Neural cell (in vitro differentiated cells): ENCODE results near the gene ITPA. TPM values are rescaled to one million over a fixed set of nuclear protein-coding genes. Genes with fewer than 3 reads are reported as not detected.

Experiments used
- H2AFZ ChIP-seq: fragments of 200-600, 300-800 bp; sonication (generic), shearing (Covaris generic); 2 replicates; pipeline ENCODE4 v1.6.0; 2014; ENCODE audit warnings: low read depth, mild to moderate bottlenecking, antibody characterized with exemption, low read length, moderate library complexity
- H3F3A ChIP-seq: fragments of 200-600 bp; shearing (Covaris generic); 2 replicates; pipeline ENCODE4 v1.6.1; 2016; ENCODE audit warnings: mild to moderate bottlenecking, moderate library complexity, mixed read lengths, antibody characterized with exemption, low read length; ENCODE audit not compliant: insufficient read depth, poor library complexity, severe bottlenecking
- H3K27ac ChIP-seq: fragments of 200-600, 300-800 bp; sonication (generic), shearing (Covaris generic); 2 replicates; pipeline ENCODE4 v1.5.1; 2014; ENCODE audit warnings: mild to moderate bottlenecking, low read length, moderate library complexity
- H3K27me3 ChIP-seq: fragments of 300-800, 200-600 bp; sonication (generic), shearing (Covaris generic); 2 replicates; pipeline ENCODE4 v1.6.0; 2014; ENCODE audit warnings: mild to moderate bottlenecking, low read depth, low read length, moderate library complexity; ENCODE audit not compliant: insufficient read depth
- H3K36me3 ChIP-seq: fragments of 300-800, 200-600 bp; sonication (generic), shearing (Covaris generic); 2 replicates; pipeline ENCODE4 v1.5.1; 2014; ENCODE audit warnings: mild to moderate bottlenecking, antibody characterized with exemption, low read length, moderate library complexity; ENCODE audit not compliant: insufficient read depth
- H3K4me2 ChIP-seq: fragments of 300-800, 200-600 bp; sonication (generic), shearing (Covaris generic); 2 replicates; pipeline ENCODE4 v1.6.0; 2014; ENCODE audit warnings: mild to moderate bottlenecking, low read length
- H3K4me3 ChIP-seq: fragments of 300-800, 200-600 bp; sonication (generic), shearing (Covaris generic); 2 replicates; pipeline ENCODE4 v1.5.1; 2014; ENCODE audit warnings: mild to moderate bottlenecking, low read length, moderate library complexity
- H3K79me2 ChIP-seq: fragments of 200-600 bp; shearing (Covaris generic); replicated peaks from 2 replicates; pipeline ENCODE4 v1.6.0; 2014; ENCODE audit warnings: mild to moderate bottlenecking, low read length, moderate library complexity; ENCODE audit not compliant: insufficient read depth
- H3K9ac ChIP-seq: fragments of 300-800, 200-600 bp; sonication (generic), shearing (Covaris generic); 2 replicates; pipeline ENCODE4 v1.6.1; 2016; ENCODE audit warnings: mild to moderate bottlenecking, low read length, mixed read lengths
- H3K9me2 ChIP-seq: fragments of 200-600 bp; shearing (Covaris generic); 2 replicates; pipeline ENCODE4 v1.6.1; 2016; ENCODE audit warnings: mild to moderate bottlenecking, low read length, mixed read lengths; ENCODE audit not compliant: insufficient read depth
- H3K9me3 ChIP-seq: fragments of 200-600, 300-800 bp; sonication (generic), shearing (Covaris generic); 2 replicates; pipeline ENCODE4 v1.6.1; 2016; ENCODE audit warnings: mild to moderate bottlenecking, mixed run types, low read length, moderate library complexity, mixed read lengths
- H4K20me1 ChIP-seq: fragments of 200-600 bp; shearing (Covaris generic); 2 replicates; pipeline ENCODE4 v1.6.1; 2016; ENCODE audit warnings: mild to moderate bottlenecking, mixed run types; ENCODE audit not compliant: insufficient read depth
- EP300 ChIP-seq: fragments of 450-650 bp; conservative IDR thresholded peaks from 2 replicates; pipeline ENCODE4 v1.6.1; 2014; ENCODE audit warnings: antibody characterized with exemption, mild to moderate bottlenecking, moderate library complexity; ENCODE audit not compliant: poor library complexity, severe bottlenecking
- EZH2 ChIP-seq: fragments of 200-600, 300-800 bp; shearing (Covaris generic), sonication (generic); IDR thresholded peaks from 2 replicates; pipeline ENCODE4 v1.6.1; 2014; ENCODE audit warnings: antibody characterized with exemption, low read length, borderline replicate concordance, mild to moderate bottlenecking; ENCODE audit not compliant: insufficient read depth, poor library complexity, severe bottlenecking
- MXI1 ChIP-seq: fragments of 450-650 bp; conservative IDR thresholded peaks from 2 replicates; pipeline ENCODE4 v1.6.1; 2014; ENCODE audit warnings: antibody characterized with exemption, mild to moderate bottlenecking; ENCODE audit not compliant: poor library complexity, severe bottlenecking
- POLR2AphosphoS5 ChIP-seq: IDR thresholded peaks from 2 replicates; pipeline ENCODE4 v1.6.1; 2012
- RAD21 ChIP-seq: fragments of 450-650 bp; conservative IDR thresholded peaks from 2 replicates; pipeline ENCODE4 v1.6.1; 2014; ENCODE audit warnings: antibody characterized with exemption, mild to moderate bottlenecking, moderate library complexity
- REST ChIP-seq: IDR thresholded peaks from 2 replicates; pipeline ENCODE4 v1.6.1; 2012; ENCODE audit warnings: borderline replicate concordance
- SMC3 ChIP-seq: fragments of 450-650 bp; conservative IDR thresholded peaks from 2 replicates; pipeline ENCODE4 v1.6.1; 2014; ENCODE audit warnings: antibody characterized with exemption, mild to moderate bottlenecking, moderate library complexity; ENCODE audit not compliant: poor library complexity
- TAF1 ChIP-seq: IDR thresholded peaks from 2 replicates; pipeline ENCODE4 v1.6.1; 2012; ENCODE audit warnings: low read depth
- polyA plus RNA-seq: library from polyadenylated mRNA; depleted of rRNA; stranded (reverse); fragments of >200 nt; gene quantifications from 2 replicates; pipeline ENCODE4 v1.2.3, GENCODE V29; 2014
- TF ChIP-seq, protein P1 (sequence below): fragments of 450-650 bp; IDR thresholded peaks from 2 replicates; pipeline ENCODE4 v1.5.1; 2014; ENCODE audit warnings: antibody characterized with exemption, mild to moderate bottlenecking, moderate library complexity; ENCODE audit not compliant: poor library complexity, severe bottlenecking

The ITPA gene
- polyA plus RNA-seq, 1 donor from 2014 or later, result 87.1 TPM

- Histone ChIP-seq H3F3A (no peaks in the 10 kb centered on the region), H3K79me2 (no peaks in the 10 kb centered on the region), H3K36me3 (no peaks in the 10 kb centered on the region), H3K9me3 (no peaks in the 10 kb centered on the region), H3K27ac (no peak overlapping the region), H3K9me2 (no peaks in the 10 kb centered on the region), H3K9ac (no peak overlapping the region), H3K27me3 (no peaks in the 10 kb centered on the region), H2AFZ (no peak overlapping the region), H4K20me1 (no peaks in the 10 kb centered on the region), H3K4me2 (no peak overlapping the region), H3K4me3 (no peak overlapping the region)
- TF ChIP-seq POLR2AphosphoS5 (no peak), EZH2 (no peak), REST (no peak), MXI1 (no peak), RAD21 (no peak), SMC3 (no peak), TAF1 (no peak), EP300 (no peak)
- TF ChIP-seq, protein P1, sequence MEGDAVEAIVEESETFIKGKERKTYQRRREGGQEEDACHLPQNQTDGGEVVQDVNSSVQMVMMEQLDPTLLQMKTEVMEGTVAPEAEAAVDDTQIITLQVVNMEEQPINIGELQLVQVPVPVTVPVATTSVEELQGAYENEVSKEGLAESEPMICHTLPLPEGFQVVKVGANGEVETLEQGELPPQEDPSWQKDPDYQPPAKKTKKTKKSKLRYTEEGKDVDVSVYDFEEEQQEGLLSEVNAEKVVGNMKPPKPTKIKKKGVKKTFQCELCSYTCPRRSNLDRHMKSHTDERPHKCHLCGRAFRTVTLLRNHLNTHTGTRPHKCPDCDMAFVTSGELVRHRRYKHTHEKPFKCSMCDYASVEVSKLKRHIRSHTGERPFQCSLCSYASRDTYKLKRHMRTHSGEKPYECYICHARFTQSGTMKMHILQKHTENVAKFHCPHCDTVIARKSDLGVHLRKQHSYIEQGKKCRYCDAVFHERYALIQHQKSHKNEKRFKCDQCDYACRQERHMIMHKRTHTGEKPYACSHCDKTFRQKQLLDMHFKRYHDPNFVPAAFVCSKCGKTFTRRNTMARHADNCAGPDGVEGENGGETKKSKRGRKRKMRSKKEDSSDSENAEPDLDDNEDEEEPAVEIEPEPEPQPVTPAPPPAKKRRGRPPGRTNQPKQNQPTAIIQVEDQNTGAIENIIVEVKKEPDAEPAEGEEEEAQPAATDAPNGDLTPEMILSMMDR, result no peak
These were observed 14.3 kb downstream of the ITPA start for GRCh38 chr20:3223651-3223993.

GRCh38 chr20:3223994-3224680 is 14.8 kb downstream of the ITPA start:
- TF ChIP-seq SMC3, result no peak
- TF ChIP-seq POLR2AphosphoS5, result no peak
- TF ChIP-seq, protein P1, result no peak
- Histone ChIP-seq H3K9me3 (no peaks in the 10 kb centered on the region), H3K9ac (no peak overlapping the region), H3K4me2 (no peak overlapping the region), H4K20me1 (no peaks in the 10 kb centered on the region), H3K27ac (no peak overlapping the region), H2AFZ (no peak overlapping the region), H3K27me3 (no peaks in the 10 kb centered on the region), H3K36me3 (no peaks in the 10 kb centered on the region), H3K9me2 (no peaks in the 10 kb centered on the region), H3K79me2 (no peaks in the 10 kb centered on the region), H3F3A (no peaks in the 10 kb centered on the region), H3K4me3 (no peak overlapping the region)
